Activated CD8-positive, alpha-beta T cell treated with anti-CD3 and anti-CD28 coated beads for 36 hours (primary cell): Measurements from ENCODE around the gene MAVS. TPM values are rescaled to one million over a fixed set of nuclear protein-coding genes. Genes with fewer than 3 reads are reported as not detected.

Experiments
- ATAC-seq: fragments of 200-7000 bp; cut with Tn5 transposase; one replicate; pipeline ENCODE4 v1.10.0; 2021; ENCODE audit warnings: mild to moderate bottlenecking, moderate library complexity
- CTCF ChIA-PET: fragments of 350-600 bp; sonication (Branson Sonifier 250); formaldehyde crosslinking; loops from one replicate; lab custom pipeline; 2021; ENCODE audit warnings: antibody characterized with exemption; lab: Charles Lee
- POLR2A ChIA-PET: fragments of 350-600 bp; sonication (Branson Sonifier 250); formaldehyde crosslinking; loops from one replicate; lab custom pipeline; 2021; ENCODE audit warnings: antibody characterized with exemption; lab: Charles Lee
- DNase-seq: peaks from one replicate; pipeline ENCODE4 v3.0.0-alpha.2; 2020
- H3K27ac Mint-ChIP-seq: one replicate; pipeline ENCODE4 v1.8.0; 2021; ENCODE audit warnings: mild to moderate bottlenecking, mixed read lengths
- H3K27me3 Mint-ChIP-seq: one replicate; pipeline ENCODE4 v1.8.0; 2021; ENCODE audit warnings: mixed read lengths
- H3K36me3 Mint-ChIP-seq: one replicate; pipeline ENCODE4 v1.8.0; 2021; ENCODE audit warnings: low read depth, mixed read lengths
- H3K4me1 Mint-ChIP-seq: one replicate; pipeline ENCODE4 v1.8.0; 2021; ENCODE audit warnings: low read depth, mixed read lengths
- H3K4me3 Mint-ChIP-seq: one replicate; pipeline ENCODE4 v1.8.0; 2021; ENCODE audit warnings: mild to moderate bottlenecking, moderate library complexity, mixed read lengths
- H3K9me3 Mint-ChIP-seq: one replicate; pipeline ENCODE4 v1.8.0; 2021; ENCODE audit warnings: mixed read lengths
- CTCF ChIP-seq: fragments of 200-600 bp; IDR thresholded peaks from one replicate; pipeline ENCODE4 v1.8.0; 2022; ENCODE audit warnings: antibody characterized with exemption, mild to moderate bottlenecking
- intact Hi-C: fragments of 100-400 bp; cut with micrococcal nuclease; formaldehyde crosslinking; loops from one replicate; pipeline ENCODE4 v1.10.0; 2022
- total RNA-seq, 2 experiments: library from RNA; stranded (reverse); gene quantifications; one replicate each; pipeline ENCODE4 v1.2.3, GENCODE V29; 2021

MAVS gene
- total RNA-seq, 2 experiments from 2014 or later: 17.0 to 17.5 TPM

DNA sequence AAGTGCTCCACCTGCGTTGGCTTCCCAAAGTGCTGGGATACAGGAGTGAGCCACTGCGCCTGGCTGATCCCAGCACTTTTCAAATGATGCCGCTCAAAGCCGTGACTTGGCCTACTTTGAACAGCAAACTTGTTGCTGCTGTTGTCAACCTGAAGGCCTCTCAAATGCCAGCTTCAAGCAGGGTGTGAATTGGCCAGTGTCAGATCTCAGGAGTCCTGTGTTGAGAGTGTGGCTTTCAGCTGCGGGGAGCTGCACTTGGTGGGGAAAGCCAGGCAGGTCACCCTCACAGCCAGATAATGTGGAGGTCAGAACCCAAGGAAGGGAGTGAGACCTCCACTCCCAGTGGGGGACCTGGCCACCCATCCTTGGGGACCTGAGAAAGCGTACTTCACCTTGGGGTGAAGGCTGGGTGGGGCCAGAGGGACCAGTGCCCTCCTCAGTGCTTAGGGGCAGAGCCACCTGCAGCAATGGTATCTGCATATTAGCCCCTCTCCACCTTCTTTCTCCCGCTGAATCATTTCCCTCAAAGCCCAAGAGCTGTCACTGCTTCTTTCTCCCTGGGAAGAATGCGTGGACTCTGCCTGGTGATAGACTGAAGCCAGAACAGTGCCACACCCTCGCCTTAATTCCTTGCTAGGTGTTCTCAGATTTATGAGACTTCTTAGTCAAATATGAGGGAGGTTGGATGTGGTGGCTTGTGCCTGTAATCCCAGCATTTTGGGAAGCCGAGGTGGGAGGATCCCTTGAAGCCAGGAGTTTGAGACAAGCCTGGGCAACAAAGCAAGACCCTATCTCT is 23.4 kb downstream of the MAVS start:
- intact Hi-C loops: no loop called here
- ChIA-PET CTCF (interaction anchor here (2.6 kb wide), 1 partner anchor 15 kb away, joined by 9 read pairs; no protein-coding TSS in a partner anchor), POLR2A (no interaction called here)
- ATAC-seq: no peak
- DNase-seq: no peak
- Mint-ChIP-seq H3K27ac (no peak overlapping the region), H3K4me1 (no peaks in the 10 kb centered on the region), H3K27me3 (no peaks in the 10 kb centered on the region), H3K9me3 (no peaks in the 10 kb centered on the region), H3K36me3 (peaks cover 15% of the 10 kb centered on the region), H3K4me3 (no peak overlapping the region)
- TF ChIP-seq CTCF: no peak

DNA sequence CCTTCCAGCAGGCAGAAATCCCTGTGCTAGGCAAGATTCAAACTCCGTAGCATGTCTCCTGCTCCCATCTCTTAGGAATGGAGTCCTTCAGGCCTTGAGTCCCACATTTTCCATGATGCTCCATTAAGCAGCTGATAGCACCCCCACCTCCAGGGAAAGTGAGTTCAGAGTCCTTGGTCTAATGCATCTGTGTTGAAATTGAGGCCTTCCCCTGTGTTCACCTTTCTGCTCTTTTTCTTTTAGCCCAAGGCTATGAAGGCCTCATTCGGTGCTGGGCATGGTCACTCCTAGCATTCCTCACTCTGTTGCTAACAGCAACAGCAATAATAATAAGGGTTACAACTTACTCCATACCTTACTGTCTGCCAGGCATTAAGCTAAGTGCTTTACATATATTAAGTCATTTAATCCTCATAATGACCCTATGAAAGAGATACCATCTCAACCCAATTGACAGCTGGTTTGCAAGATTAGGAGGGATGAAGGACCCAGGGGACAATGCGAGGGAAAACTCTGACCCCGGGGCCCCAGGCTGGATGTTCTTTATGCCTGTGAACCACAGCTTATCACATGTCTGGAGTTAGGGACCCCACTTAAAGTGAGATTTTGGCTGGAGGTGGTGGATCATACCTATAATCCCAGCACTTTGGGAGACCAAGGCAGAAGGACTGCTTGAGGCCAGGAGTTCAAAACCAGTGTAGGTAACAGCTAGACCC is 25.1 kb downstream of the MAVS start:
- H3K9me3 Mint-ChIP-seq: no peaks in the 10 kb centered on the region
- no peak overlapping the region for H3K27ac Mint-ChIP-seq
- no peak for TF ChIP-seq CTCF
- H3K27me3 Mint-ChIP-seq: no peaks in the 10 kb centered on the region
- DNase-seq: no peak
- H3K36me3 Mint-ChIP-seq: peaks cover 13% of the 10 kb centered on the region
- no peak for ATAC-seq
- peaks cover 2% of the 10 kb centered on the region for H3K4me1 Mint-ChIP-seq
- CTCF ChIA-PET: interaction anchor here (2.6 kb wide), 1 partner anchor 16 kb away, joined by 9 read pairs; no protein-coding TSS in a partner anchor
- no peak overlapping the region for H3K4me3 Mint-ChIP-seq
- intact Hi-C loops: no loop called here
- POLR2A ChIA-PET: interaction anchor here (0.6 kb wide), 2 partner anchors 129 to 891 kb away, joined by 3 read pairs; no protein-coding TSS in a partner anchor

- intact Hi-C loops: no loop called here
Observed at GRCh38 chr20:3873507-3873906, 26.9 kb downstream of the MAVS start.

DNA sequence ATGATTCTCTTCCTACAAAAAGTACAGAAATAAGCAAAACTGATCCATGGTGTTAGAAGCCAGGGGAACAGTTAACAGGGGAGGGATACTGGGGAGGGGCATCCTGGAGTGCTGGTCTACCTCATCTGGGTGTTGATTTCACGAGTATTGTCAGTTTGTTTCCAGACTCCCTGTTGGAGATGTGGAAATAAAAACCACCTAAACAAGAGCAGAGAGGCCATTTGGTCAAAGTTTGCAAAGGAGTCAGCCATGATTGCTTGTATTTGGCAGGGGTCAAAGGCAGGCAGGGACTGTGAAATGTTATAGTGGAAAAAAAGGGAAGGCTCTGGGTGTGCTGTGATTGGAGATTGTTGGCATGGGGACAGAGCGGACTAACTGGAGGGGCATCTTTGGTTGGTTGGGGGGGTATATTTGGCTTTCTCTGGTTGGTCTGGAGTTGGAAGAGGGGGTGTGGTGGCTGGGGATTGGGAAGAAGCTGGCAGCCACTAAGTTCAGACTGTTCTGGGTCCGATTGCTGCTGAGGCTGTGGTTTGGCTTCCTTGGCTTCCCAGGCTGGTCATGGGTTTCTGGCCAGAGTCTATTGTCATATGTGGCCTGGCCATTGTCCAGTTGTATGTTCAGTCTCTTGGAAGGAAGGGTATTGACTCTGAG is 27.7 kb downstream of the MAVS start:
- intact Hi-C loops: no loop called here
- Mint-ChIP-seq H3K4me3 (no peak overlapping the region), H3K27me3 (no peaks in the 10 kb centered on the region), H3K36me3 (peaks cover 13% of the 10 kb centered on the region), H3K27ac (no peak overlapping the region), H3K9me3 (no peaks in the 10 kb centered on the region), H3K4me1 (peaks cover 2% of the 10 kb centered on the region)
- POLR2A ChIA-PET: no interaction called here
- ATAC-seq (no peak), DNase-seq (no peak)
- no peak for TF ChIP-seq CTCF
- CTCF ChIA-PET: interaction anchor here (0.6 to 1.3 kb wide), 3 partner anchors 37 to 163 kb away, joined by 3 to 7 read pairs (median 3); no protein-coding TSS in a partner anchor

More at GRCh38 chr20:3873507-3873906, 26.9 kb downstream of the MAVS start:
- no peaks in the 10 kb centered on the region for H3K9me3 Mint-ChIP-seq
- ATAC-seq (no peak), DNase-seq (no peak)
- no peak for TF ChIP-seq CTCF
- H3K36me3 Mint-ChIP-seq: peaks cover 13% of the 10 kb centered on the region
- H3K4me1 Mint-ChIP-seq: peaks cover 2% of the 10 kb centered on the region
- no peaks in the 10 kb centered on the region for H3K27me3 Mint-ChIP-seq
- no peak overlapping the region for H3K27ac Mint-ChIP-seq
- CTCF ChIA-PET: no interaction called here
- H3K4me3 Mint-ChIP-seq: no peak overlapping the region
- POLR2A ChIA-PET: no interaction called here
